ENCODE results near the gene ILKAP. TPM values are rescaled to one million over a fixed set of nuclear protein-coding genes. Genes with fewer than 3 reads are reported as not detected.

The ILKAP gene
- total RNA-seq, 1 experiment from 2014 or later = 69.4 TPM

GRCh38 chr2:238239543-238239862 lies 36.0 kb upstream of the ILKAP start:
- Histone ChIP-seq H3K9me3 (no peaks in the 10 kb centered on the region), H3K27me3 (no peaks in the 10 kb centered on the region), H3K4me3 (peak overlapping the region; percentile 58), H3K36me3 (no peaks in the 10 kb centered on the region)
- peak; percentile 29 for DNase-seq

- H3K36me3 ChIP-seq = no peaks in the 10 kb centered on the region
- no peak for DNase-seq
- no peak overlapping the region; the same call in 1 of the 2 replicates for H3K4me3 ChIP-seq
- H3K9me3 ChIP-seq = no peaks in the 10 kb centered on the region
- no peaks in the 10 kb centered on the region for H3K27me3 ChIP-seq
These were observed 35.5 kb upstream of the ILKAP start for GRCh38 chr2:238238766-238239542.

- Histone ChIP-seq H3K4me3 (no peak overlapping the region), H3K9me3 (no peaks in the 10 kb centered on the region), H3K27me3 (no peaks in the 10 kb centered on the region), H3K36me3 (no peaks in the 10 kb centered on the region)
- DNase-seq = no peak
These were observed 34.8 kb upstream of the ILKAP start for GRCh38 chr2:238238311-238238765.

- Histone ChIP-seq H3K4me3 (no peak overlapping the region), H3K36me3 (no peaks in the 10 kb centered on the region), H3K9me3 (no peaks in the 10 kb centered on the region), H3K27me3 (no peaks in the 10 kb centered on the region)
- DNase-seq = no peak
These were observed 34.1 kb upstream of the ILKAP start for GRCh38 chr2:238237431-238238135.

- no peak overlapping the region for H3K4me3 ChIP-seq
- no peaks in the 10 kb centered on the region for H3K36me3 ChIP-seq
- no peak for DNase-seq
- no peaks in the 10 kb centered on the region for H3K9me3 ChIP-seq
- no peaks in the 10 kb centered on the region for H3K27me3 ChIP-seq
These were observed 33.1 kb upstream of the ILKAP start for GRCh38 chr2:238236571-238236970.

GRCh38 chr2:238235856-238236255 lies 32.4 kb upstream of the ILKAP start:
- Histone ChIP-seq H3K27me3 (no peaks in the 10 kb centered on the region), H3K36me3 (no peaks in the 10 kb centered on the region), H3K9me3 (no peaks in the 10 kb centered on the region), H3K4me3 (no peak overlapping the region)
- no peak for DNase-seq

- no peak for DNase-seq
- Histone ChIP-seq H3K27me3 (no peaks in the 10 kb centered on the region), H3K9me3 (no peaks in the 10 kb centered on the region), H3K36me3 (no peaks in the 10 kb centered on the region), H3K4me3 (no peak overlapping the region)
These were observed 31.8 kb upstream of the ILKAP start for GRCh38 chr2:238235331-238235732.

GRCh38 chr2:238233625-238234024 lies 30.1 kb upstream of the ILKAP start:
- H3K27me3 ChIP-seq = no peaks in the 10 kb centered on the region

GRCh38 chr2:238231809-238232208 lies 28.3 kb upstream of the ILKAP start:
- Histone ChIP-seq H3K9me3 (no peaks in the 10 kb centered on the region), H3K4me3 (no peak overlapping the region), H3K27me3 (no peaks in the 10 kb centered on the region), H3K36me3 (no peaks in the 10 kb centered on the region)
- DNase-seq = no peak

More at GRCh38 chr2:238233625-238234024, 30.1 kb upstream of the ILKAP start:
- Histone ChIP-seq H3K9me3 (no peaks in the 10 kb centered on the region), H3K36me3 (no peaks in the 10 kb centered on the region), H3K4me3 (no peak overlapping the region)
- DNase-seq = no peak

- Histone ChIP-seq H3K27me3 (no peaks in the 10 kb centered on the region), H3K9me3 (no peaks in the 10 kb centered on the region), H3K4me3 (no peak overlapping the region), H3K36me3 (no peaks in the 10 kb centered on the region)
- no peak for DNase-seq
These were observed 27.8 kb upstream of the ILKAP start for GRCh38 chr2:238231251-238231793.

GRCh38 chr2:238230699-238231098 lies 27.2 kb upstream of the ILKAP start:
- Histone ChIP-seq H3K27me3 (no peaks in the 10 kb centered on the region), H3K4me3 (no peak overlapping the region), H3K36me3 (no peaks in the 10 kb centered on the region), H3K9me3 (no peaks in the 10 kb centered on the region)
- no peak for DNase-seq

GRCh38 chr2:238228700-238229099 lies 25.2 kb upstream of the ILKAP start:
- no peak for DNase-seq
- Histone ChIP-seq H3K4me3 (no peak overlapping the region), H3K27me3 (no peaks in the 10 kb centered on the region), H3K36me3 (no peaks in the 10 kb centered on the region), H3K9me3 (no peaks in the 10 kb centered on the region)

GRCh38 chr2:238227587-238228032 lies 24.1 kb upstream of the ILKAP start:
- H3K27me3 ChIP-seq = no peaks in the 10 kb centered on the region
- DNase-seq = no peak
- H3K4me3 ChIP-seq = no peak overlapping the region
- H3K9me3 ChIP-seq = no peaks in the 10 kb centered on the region
- no peaks in the 10 kb centered on the region for H3K36me3 ChIP-seq

GRCh38 chr2:238226698-238227586 lies 23.4 kb upstream of the ILKAP start:
- Histone ChIP-seq H3K27me3 (no peaks in the 10 kb centered on the region), H3K4me3 (no peak overlapping the region), H3K9me3 (no peaks in the 10 kb centered on the region), H3K36me3 (no peaks in the 10 kb centered on the region)
- no peak for DNase-seq

- Histone ChIP-seq H3K36me3 (no peaks in the 10 kb centered on the region), H3K4me3 (no peak overlapping the region), H3K27me3 (no peaks in the 10 kb centered on the region), H3K9me3 (no peaks in the 10 kb centered on the region)
- DNase-seq = no peak
These were observed 22.6 kb upstream of the ILKAP start for GRCh38 chr2:238225911-238226697.

GRCh38 chr2:238225121-238225520 lies 21.6 kb upstream of the ILKAP start:
- no peaks in the 10 kb centered on the region for H3K36me3 ChIP-seq
- DNase-seq = no peak
- H3K9me3 ChIP-seq = no peaks in the 10 kb centered on the region
- H3K4me3 ChIP-seq = no peak overlapping the region
- H3K27me3 ChIP-seq = no peaks in the 10 kb centered on the region
